Fibroblast of lung (primary cell): ENCODE data around the gene LAMC3. TPM values are rescaled to one million over a fixed set of nuclear protein-coding genes. Genes with fewer than 3 reads are reported as not detected.
"Not testable (repeated sequence)": the region's sequence is repeated elsewhere in the genome, so short reads cannot be mapped to it uniquely, and the experiment has no call there.

Experiments
- DNase-seq, 2 donors: peaks; one replicate each; pipeline versions ENCODE4 v3.0.0 to v3.0.0-alpha.2; 2010; ENCODE audit warnings: low read depth in 2 of 2
- H2AFZ ChIP-seq: 2 replicates; pipeline ENCODE4 v1.5.1; 2012; ENCODE audit warnings: low read length, control low read depth, inconsistent platforms
- H3K27ac ChIP-seq: 2 replicates; pipeline ENCODE4 v1.5.1; 2011; ENCODE audit warnings: low read length, control low read depth; ENCODE audit not compliant: insufficient read depth
- H3K27me3 ChIP-seq: 2 replicates; pipeline ENCODE4 v1.5.1; 2011; ENCODE audit warnings: mild to moderate bottlenecking, low read length; ENCODE audit not compliant: control insufficient read depth, insufficient read depth
- H3K36me3 ChIP-seq: 2 replicates; pipeline ENCODE4 v1.5.1; 2011; ENCODE audit warnings: low read length; ENCODE audit not compliant: control insufficient read depth, insufficient read depth
- H3K4me1 ChIP-seq: 2 replicates; pipeline ENCODE4 v1.5.1; 2011; ENCODE audit warnings: low read length; ENCODE audit not compliant: control insufficient read depth, insufficient read depth; ENCODE audit errors: extremely low read depth
- H3K4me2 ChIP-seq: 2 replicates; pipeline ENCODE4 v1.5.1; 2011; ENCODE audit warnings: low read length, control low read depth; ENCODE audit not compliant: insufficient read depth; ENCODE audit errors: extremely low read depth
- H3K4me3 ChIP-seq, 4 experiments: fragments of 200-600 bp in 1 of 4; sonication (generic) in 1 of 4; replicated peaks in 1 of 4; 2 replicates each; pipeline ENCODE4 v1.5.1; 2011 to 2016; ENCODE audit warnings: low read length in 4 of 4, low read depth in 3 of 4, mild to moderate bottlenecking in 3 of 4, control low read depth in 2 of 4, inconsistent platforms in 1 of 4, mixed read lengths in 1 of 4; ENCODE audit not compliant: insufficient read depth in 1 of 4; ENCODE audit errors: control extremely low read depth in 1 of 4
- H3K79me2 ChIP-seq: 2 replicates; pipeline ENCODE4 v1.5.1; 2012; ENCODE audit warnings: mild to moderate bottlenecking, low read length, inconsistent platforms; ENCODE audit not compliant: control insufficient read depth, insufficient read depth
- H3K9ac ChIP-seq: 2 replicates; pipeline ENCODE4 v1.5.1; 2011; ENCODE audit warnings: mild to moderate bottlenecking, low read length, control low read depth; ENCODE audit not compliant: insufficient read depth
- H3K9me3 ChIP-seq: 2 replicates; pipeline ENCODE4 v1.5.1; 2012; ENCODE audit warnings: low read depth, low read length; ENCODE audit not compliant: control insufficient read depth, insufficient read depth
- H4K20me1 ChIP-seq: 2 replicates; pipeline ENCODE4 v1.5.1; 2011; ENCODE audit warnings: low read length; ENCODE audit not compliant: control insufficient read depth, insufficient read depth; ENCODE audit errors: extremely low read depth
- EZH2 ChIP-seq: IDR thresholded peaks from 2 replicates; pipeline ENCODE4 v1.5.1; 2012; ENCODE audit warnings: low read length, control low read depth, mild to moderate bottlenecking; ENCODE audit errors: missing control alignments
- polyA plus RNA-seq, 2 donors: library from polyadenylated mRNA; depleted of rRNA in 1 of 2; stranded (reverse) in 1 of 2; unstranded in 1 of 2; fragments of >200 nt; gene quantifications; 2 replicates each; pipeline ENCODE4 v1.2.1, GENCODE V29; 2011 to 2012; ENCODE audit warnings: missing spikeins in 1 of 2
- total RNA-seq: library from RNA; depleted of rRNA; stranded (reverse); fragments of >200 nt; gene quantifications from 2 replicates; pipeline ENCODE4 v1.2.1, GENCODE V29; 2014
- TF ChIP-seq, protein P1 (sequence below), 2 donors: IDR thresholded peaks in 1 of 2; conservative IDR thresholded peaks in 1 of 2; 1 replicate in 1 of 2; 2 replicates in 1 of 2; pipeline ENCODE4 v1.5.1; 2011 to 2012; ENCODE audit warnings: low read length in 2 of 2, control low read depth in 1 of 2, inconsistent platforms in 1 of 2, low read depth in 1 of 2, mild to moderate bottlenecking in 1 of 2

LAMC3 gene
- total and polyA plus RNA-seq, 2 donors (not counting 1 experiment from before 2014, with no cell fraction given) = 0.17 to 1.4 TPM

DNA sequence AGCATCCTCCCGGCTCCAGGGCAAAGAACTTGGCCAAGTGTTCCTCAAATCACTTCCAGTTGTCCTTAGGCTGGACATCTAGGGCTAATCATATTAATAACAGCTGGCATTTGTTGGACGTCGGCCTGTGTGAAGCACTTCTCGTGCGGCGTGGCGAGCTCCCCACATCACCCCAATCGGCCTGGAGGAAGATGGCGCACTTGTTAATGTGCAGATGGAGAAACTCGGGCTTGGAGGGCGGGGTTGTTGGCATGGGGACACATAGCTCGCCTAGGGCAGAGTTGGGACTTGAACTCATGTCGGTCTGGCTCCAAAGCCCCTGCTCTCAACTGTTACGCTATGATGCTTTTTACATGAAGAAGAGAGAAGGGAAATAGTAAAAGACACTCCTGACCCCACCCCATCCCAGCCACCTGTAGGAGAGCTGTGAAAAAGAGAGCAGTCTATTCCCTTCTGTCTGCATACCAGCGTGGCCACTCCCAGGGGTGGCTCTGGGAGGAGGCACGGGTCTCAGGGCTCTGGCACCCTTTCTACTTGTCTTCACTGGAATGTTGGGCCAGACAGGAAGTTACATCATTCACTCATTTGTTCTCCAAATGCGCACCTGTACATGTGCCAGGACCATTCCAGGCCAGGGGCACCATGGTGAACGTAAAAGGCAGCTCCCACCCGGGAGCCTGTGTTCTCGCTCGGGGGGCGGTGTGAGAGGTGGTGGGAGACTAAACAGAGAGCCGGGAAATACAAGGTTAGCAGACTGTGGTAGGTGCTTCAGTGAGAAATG, 103.6 kb downstream of the LAMC3 start:
- Histone ChIP-seq H3K4me3 (no peak overlapping the region), H3K36me3 (no peaks in the 10 kb centered on the region), H3K4me1 (no peaks in the 10 kb centered on the region), H3K9me3 (no peaks in the 10 kb centered on the region), H3K79me2 (no peaks in the 10 kb centered on the region), H4K20me1 (no peaks in the 10 kb centered on the region), H3K4me2 (no peak overlapping the region), H2AFZ (no peak overlapping the region), H3K9ac (no peak overlapping the region), H3K27ac (no peak overlapping the region), H3K27me3 (peaks cover 5% of the 10 kb centered on the region)
- no peak for DNase-seq
- TF ChIP-seq, protein P1, sequence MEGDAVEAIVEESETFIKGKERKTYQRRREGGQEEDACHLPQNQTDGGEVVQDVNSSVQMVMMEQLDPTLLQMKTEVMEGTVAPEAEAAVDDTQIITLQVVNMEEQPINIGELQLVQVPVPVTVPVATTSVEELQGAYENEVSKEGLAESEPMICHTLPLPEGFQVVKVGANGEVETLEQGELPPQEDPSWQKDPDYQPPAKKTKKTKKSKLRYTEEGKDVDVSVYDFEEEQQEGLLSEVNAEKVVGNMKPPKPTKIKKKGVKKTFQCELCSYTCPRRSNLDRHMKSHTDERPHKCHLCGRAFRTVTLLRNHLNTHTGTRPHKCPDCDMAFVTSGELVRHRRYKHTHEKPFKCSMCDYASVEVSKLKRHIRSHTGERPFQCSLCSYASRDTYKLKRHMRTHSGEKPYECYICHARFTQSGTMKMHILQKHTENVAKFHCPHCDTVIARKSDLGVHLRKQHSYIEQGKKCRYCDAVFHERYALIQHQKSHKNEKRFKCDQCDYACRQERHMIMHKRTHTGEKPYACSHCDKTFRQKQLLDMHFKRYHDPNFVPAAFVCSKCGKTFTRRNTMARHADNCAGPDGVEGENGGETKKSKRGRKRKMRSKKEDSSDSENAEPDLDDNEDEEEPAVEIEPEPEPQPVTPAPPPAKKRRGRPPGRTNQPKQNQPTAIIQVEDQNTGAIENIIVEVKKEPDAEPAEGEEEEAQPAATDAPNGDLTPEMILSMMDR (conservative IDR thresholded peaks at IDR 0.05 in 1 of 2, IDR thresholded peaks at IDR 0.05 in 1 of 2; ENCODE audit: low read depth in 1 of 2, low read length in 2 of 2) = no peak
- no peak for TF ChIP-seq EZH2

DNA sequence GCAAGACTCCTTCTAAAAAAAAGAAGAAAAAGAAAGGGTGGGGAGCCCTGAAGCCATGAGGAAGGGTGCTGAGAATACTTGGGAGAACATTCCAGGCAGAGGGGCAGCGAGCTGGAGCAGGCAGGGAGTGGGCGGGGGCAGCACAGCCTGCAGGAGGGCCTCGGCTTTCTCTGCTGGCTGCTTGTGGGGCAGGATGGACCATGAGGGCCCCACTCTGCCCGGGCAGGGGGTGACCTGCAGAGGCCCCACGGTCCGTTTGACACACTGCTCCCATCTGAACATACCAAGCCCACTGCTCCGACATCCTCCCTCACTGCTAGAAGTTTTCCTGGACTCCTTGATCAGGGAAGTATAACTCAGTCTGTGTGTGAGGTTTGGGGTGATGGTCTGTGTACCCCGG, 104.7 kb downstream of the LAMC3 start:
- no peaks in the 10 kb centered on the region for H3K36me3 ChIP-seq
- no peak overlapping the region for H2AFZ ChIP-seq
- peaks cover 5% of the 10 kb centered on the region for H3K27me3 ChIP-seq
- no peaks in the 10 kb centered on the region for H3K79me2 ChIP-seq
- no peaks in the 10 kb centered on the region for H3K4me1 ChIP-seq
- no peaks in the 10 kb centered on the region for H3K9me3 ChIP-seq
- H3K4me3 ChIP-seq = no peak overlapping the region
- no peak overlapping the region for H3K9ac ChIP-seq
- TF ChIP-seq EZH2 = no peak
- TF ChIP-seq, protein P1 (conservative IDR thresholded peaks at IDR 0.05 in 1 of 2, IDR thresholded peaks at IDR 0.05 in 1 of 2; ENCODE audit: low read depth in 1 of 2, low read length in 2 of 2) = no peak
- no peaks in the 10 kb centered on the region for H4K20me1 ChIP-seq
- DNase-seq = no peak
- no peak overlapping the region for H3K4me2 ChIP-seq
- H3K27ac ChIP-seq = no peak overlapping the region

DNA sequence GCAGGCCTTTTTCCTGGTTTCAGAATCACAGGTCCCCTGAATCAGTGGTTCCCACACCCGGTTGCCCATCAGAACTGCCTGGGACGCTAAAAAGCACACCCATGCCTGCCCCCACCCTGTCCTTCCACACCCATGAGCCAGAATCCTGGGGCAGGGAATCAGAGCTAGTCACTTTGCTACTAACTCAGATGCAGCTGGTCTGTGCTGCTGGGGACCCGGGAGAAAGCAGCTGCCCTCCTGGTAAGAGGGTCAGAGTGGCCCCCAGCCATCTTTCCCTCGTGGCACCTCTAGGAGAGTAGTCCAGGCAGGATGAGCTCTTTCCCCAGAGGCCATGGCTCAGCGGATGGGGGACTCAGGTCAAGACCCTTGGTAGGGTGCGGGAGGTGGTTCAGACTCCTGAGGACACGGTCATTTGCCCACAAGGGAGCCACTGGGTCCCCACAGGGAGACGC, 105.1 kb downstream of the LAMC3 start:
- no peaks in the 10 kb centered on the region for H3K4me1 ChIP-seq
- H3K4me2 ChIP-seq = no peak overlapping the region
- no peak overlapping the region for H3K9ac ChIP-seq
- TF ChIP-seq, protein P1 (conservative IDR thresholded peaks at IDR 0.05 in 1 of 2, IDR thresholded peaks at IDR 0.05 in 1 of 2; ENCODE audit: low read depth in 1 of 2, low read length in 2 of 2) = no peak
- no peak for TF ChIP-seq EZH2
- H2AFZ ChIP-seq = no peak overlapping the region
- no peaks in the 10 kb centered on the region for H3K79me2 ChIP-seq
- no peak overlapping the region for H3K27ac ChIP-seq
- H3K9me3 ChIP-seq = no peaks in the 10 kb centered on the region
- no peaks in the 10 kb centered on the region for H4K20me1 ChIP-seq
- H3K4me3 ChIP-seq = no peak overlapping the region
- peaks cover 5% of the 10 kb centered on the region for H3K27me3 ChIP-seq
- no peaks in the 10 kb centered on the region for H3K36me3 ChIP-seq
- DNase-seq = no peak

DNA sequence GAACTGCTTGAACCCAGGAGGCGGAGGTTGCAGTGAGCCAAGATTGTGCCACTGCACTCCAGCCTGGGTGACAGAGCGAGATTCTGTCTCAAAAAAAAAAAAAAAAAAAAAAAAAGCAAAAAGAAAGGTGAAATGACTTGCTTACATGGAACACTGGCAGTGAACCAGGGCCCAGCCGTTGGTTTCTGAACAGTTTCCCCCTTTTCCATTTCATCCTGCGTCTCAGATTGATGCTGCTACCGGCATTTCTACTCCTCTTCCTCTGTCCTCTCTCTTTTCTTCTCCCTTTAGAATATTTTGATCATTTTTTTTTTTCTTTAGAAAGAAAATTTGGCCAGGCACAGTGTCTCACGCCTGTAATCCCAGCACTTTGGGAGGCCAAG, 106.4 kb downstream of the LAMC3 start:
- H3K36me3 ChIP-seq, H3K9me3 ChIP-seq, H3K4me2 ChIP-seq, DNase-seq, H3K4me1 ChIP-seq, H3K27me3 ChIP-seq, H2AFZ ChIP-seq, H3K9ac ChIP-seq, H3K27ac ChIP-seq, H3K4me3 ChIP-seq, H3K79me2 ChIP-seq, H4K20me1 ChIP-seq: not testable (repeated sequence)
